AG10803 (cell line): ENCODE data around the gene ROR1.

ENCODE experiments used
- DNase-seq: peaks from one replicate; pipeline ENCODE4 v3.0.0; 2010; ENCODE audit warnings: low read depth
- H3K4me3 ChIP-seq: 2 replicates; pipeline ENCODE4 v1.5.1; 2011; ENCODE audit warnings: mild to moderate bottlenecking, low read length, control low read depth
- CTCF ChIP-seq: conservative IDR thresholded peaks from 2 replicates; pipeline ENCODE4 v1.5.1; 2011; ENCODE audit warnings: mild to moderate bottlenecking, low read length, control low read depth, inconsistent platforms

The ROR1 gene

GRCh38 chr1:64184003-64184440, 410.2 kb downstream of the ROR1 start:
- DNase-seq: peak; percentile 78
- no peak for TF ChIP-seq CTCF
- H3K4me3 ChIP-seq: no peak overlapping the region

GRCh38 chr1:64186138-64186897, 412.5 kb downstream of the ROR1 start:
- TF ChIP-seq CTCF: no peak
- DNase-seq: no peak
- no peak overlapping the region for H3K4me3 ChIP-seq

GRCh38 chr1:64186898-64187280, 413.1 kb downstream of the ROR1 start:
- no peak for DNase-seq
- no peak overlapping the region for H3K4me3 ChIP-seq
- no peak for TF ChIP-seq CTCF

GRCh38 chr1:64187646-64188045, 413.8 kb downstream of the ROR1 start:
- no peak for DNase-seq
- no peak for TF ChIP-seq CTCF
- no peak overlapping the region for H3K4me3 ChIP-seq

GRCh38 chr1:64192290-64192689, 418.5 kb downstream of the ROR1 start:
- no peak overlapping the region for H3K4me3 ChIP-seq
- no peak for DNase-seq
- TF ChIP-seq CTCF: no peak

GRCh38 chr1:64194168-64195080, 420.6 kb downstream of the ROR1 start:
- H3K4me3 ChIP-seq: no peak overlapping the region
- no peak for TF ChIP-seq CTCF
- DNase-seq: no peak
